Measurements from ENCODE around the gene ZSCAN30.

The ZSCAN30 gene

DNA sequence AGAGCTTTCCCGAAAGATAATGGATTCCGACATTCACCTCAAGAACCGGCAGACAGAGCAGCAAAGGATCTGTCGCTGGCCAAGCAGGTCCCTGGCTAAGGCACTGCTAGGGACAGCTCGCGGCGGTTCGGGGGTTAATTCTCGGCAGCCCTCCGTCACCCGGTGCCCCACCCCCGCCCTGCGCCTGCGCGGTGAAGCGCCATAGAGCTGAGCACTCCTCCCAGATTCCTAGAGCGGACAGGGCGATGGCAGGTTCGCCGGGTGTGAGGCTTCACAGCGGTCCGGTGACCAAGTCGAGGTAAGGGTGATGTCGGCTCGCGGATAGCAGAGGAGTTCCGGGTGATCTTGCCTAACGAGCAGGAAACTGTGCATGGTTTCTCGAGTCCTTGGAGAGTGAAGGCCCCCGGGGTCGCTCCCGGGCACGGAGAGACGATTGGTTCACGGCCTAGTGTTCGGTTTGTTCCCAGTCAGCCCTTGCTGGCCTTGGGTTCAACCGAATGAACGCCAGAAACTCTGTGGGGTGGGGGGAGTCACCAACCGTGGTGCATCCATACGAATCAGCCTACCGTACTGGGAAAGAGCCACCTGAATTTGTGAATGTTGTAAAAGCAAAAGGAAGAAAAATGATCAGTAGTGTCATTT is at the start of gene ZSCAN30:
ZSCAN30 (minus strand) TSS at position 136 of the 642 bp plus-strand sequence. CDS start 25,877 bp downstream, outside the sequence.
- Histone ChIP-seq H3K36me3 (ENCODE audit: control insufficient read depth in 2 of 2, insufficient read depth in 2 of 2, low read length in 2 of 2) (no peaks in the 10 kb centered on the region), H3K4me1 (ENCODE audit: control insufficient read depth, insufficient read depth, low read length) (peaks cover 13% of the 10 kb centered on the region), H3K4me3 (ENCODE audit: low read length in 2 of 2) (peak within 1 kb of the TSS; percentile 94 to 97), H3K27ac (ENCODE audit: low read length) (peak within 1 kb of the TSS; percentile 76), H3K9me3 (ENCODE audit: control insufficient read depth in 2 of 2, low read length in 2 of 2) (no peaks in the 10 kb centered on the region), H3K9ac (ENCODE audit: low read length in 2 of 2) (peak within 1 kb of the TSS; percentile 96 to 99), H3K27me3 (ENCODE audit: control insufficient read depth in 1 of 2, insufficient read depth in 2 of 2, low read length in 2 of 2) (no peaks in the 10 kb centered on the region)

DNA sequence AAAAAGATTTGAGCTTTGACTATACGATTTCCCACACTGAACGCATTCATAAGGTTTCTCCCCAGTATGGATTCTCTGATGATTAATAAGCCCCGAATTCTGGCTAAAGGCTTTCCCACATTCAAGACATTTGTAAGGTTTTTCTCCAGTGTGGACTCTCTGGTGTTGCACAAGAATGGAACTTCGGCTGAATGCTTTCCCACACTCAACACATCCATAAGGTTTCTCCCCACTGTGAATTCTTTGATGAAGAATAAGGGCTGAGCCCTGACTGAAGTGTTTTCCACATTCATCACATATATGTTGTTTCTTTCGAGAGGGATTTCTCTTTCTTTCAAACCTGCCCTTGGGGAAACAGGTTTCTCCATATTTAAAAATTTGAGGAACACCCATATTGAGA is 47.3 kb upstream of the ZSCAN30 start:
- Histone ChIP-seq H3K4me3 (ENCODE audit: low read length in 2 of 2) (no peak overlapping the region), H3K9ac (ENCODE audit: low read length in 2 of 2) (no peak overlapping the region), H3K9me3 (ENCODE audit: control insufficient read depth in 2 of 2, low read length in 2 of 2) (no peaks in the 10 kb centered on the region), H3K36me3 (ENCODE audit: control insufficient read depth in 2 of 2, insufficient read depth in 2 of 2, low read length in 2 of 2) (peaks cover 52 to 70% of the 10 kb centered on the region in 2 donors), H3K27ac (ENCODE audit: low read length) (no peak overlapping the region), H3K27me3 (ENCODE audit: control insufficient read depth in 1 of 2, insufficient read depth in 2 of 2, low read length in 2 of 2) (no peaks in the 10 kb centered on the region), H3K4me1 (ENCODE audit: control insufficient read depth, insufficient read depth, low read length) (no peaks in the 10 kb centered on the region)

DNA sequence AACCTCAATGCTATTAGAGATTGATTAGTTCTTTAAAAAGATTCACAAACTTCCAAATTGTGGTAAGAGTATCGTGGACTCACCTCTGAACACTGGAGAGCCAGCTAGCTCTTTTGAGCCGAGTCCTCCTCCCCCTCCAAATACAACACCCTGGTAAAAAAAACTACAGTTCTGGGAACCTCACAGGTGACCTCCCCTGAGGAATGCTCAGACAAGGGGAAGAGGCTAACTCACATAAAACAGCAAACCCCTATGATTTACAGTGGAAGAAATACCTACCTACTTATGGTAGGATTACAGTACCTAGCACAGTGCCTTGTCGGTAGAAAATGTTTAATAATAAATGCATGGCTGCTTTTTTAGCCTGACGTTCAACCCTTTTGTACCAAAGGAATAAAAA is 45.8 kb upstream of the ZSCAN30 start:
- H3K27me3 ChIP-seq (ENCODE audit: control insufficient read depth in 1 of 2, insufficient read depth in 2 of 2, low read length in 2 of 2): no peaks in the 10 kb centered on the region
- no peak overlapping the region for H3K27ac ChIP-seq (ENCODE audit: low read length)
- H3K4me1 ChIP-seq (ENCODE audit: control insufficient read depth, insufficient read depth, low read length): no peaks in the 10 kb centered on the region
- H3K9me3 ChIP-seq (ENCODE audit: control insufficient read depth in 2 of 2, low read length in 2 of 2): no peaks in the 10 kb centered on the region
- no peak overlapping the region for H3K9ac ChIP-seq (ENCODE audit: low read length in 2 of 2)
- H3K36me3 ChIP-seq (ENCODE audit: control insufficient read depth in 2 of 2, insufficient read depth in 2 of 2, low read length in 2 of 2): peaks cover 60 to 77% of the 10 kb centered on the region in 2 donors
- H3K4me3 ChIP-seq (ENCODE audit: low read length in 2 of 2): no peak overlapping the region

DNA sequence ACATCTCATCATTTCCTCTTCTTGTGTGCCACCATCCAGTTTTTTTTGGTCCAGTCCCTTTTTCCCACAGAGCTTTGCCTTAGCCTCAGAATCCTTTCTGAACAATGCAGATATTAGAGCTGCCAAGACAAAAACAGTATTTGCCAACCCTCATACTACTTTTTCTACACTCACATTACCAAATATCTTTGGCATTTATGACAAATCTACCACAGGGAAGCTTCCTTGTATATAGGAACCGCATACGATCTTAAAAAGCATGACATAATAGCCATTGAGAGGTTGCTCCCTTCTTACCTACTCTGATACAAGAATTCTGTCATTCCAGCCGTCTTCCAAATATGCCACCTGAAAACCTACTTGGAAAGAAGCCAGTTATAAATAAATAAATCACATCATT is 44.8 kb upstream of the ZSCAN30 start:
- Histone ChIP-seq H3K4me1 (ENCODE audit: control insufficient read depth, insufficient read depth, low read length) (no peaks in the 10 kb centered on the region), H3K36me3 (ENCODE audit: control insufficient read depth in 2 of 2, insufficient read depth in 2 of 2, low read length in 2 of 2) (peaks cover 55 to 73% of the 10 kb centered on the region in 2 donors)

DNA sequence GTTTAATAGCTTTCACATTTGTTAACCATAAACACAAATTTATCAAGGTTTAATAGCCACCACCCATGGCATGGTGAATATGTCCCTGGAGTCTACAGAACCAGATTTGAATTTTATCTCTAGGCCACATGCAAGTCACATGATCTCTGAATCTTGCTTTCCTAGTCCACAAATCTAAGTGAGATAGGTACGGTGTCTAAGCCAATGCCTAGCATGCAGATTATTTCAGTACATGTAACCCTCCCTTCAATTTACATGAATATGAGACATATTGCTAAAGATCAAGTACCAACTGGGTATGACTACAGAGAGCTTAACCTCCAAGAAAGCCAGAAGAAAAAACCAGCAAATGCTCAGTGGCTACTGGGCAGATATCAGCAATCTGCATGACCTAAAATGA is 44.2 kb upstream of the ZSCAN30 start:
- Histone ChIP-seq H3K9ac (ENCODE audit: low read length in 2 of 2) (no peak overlapping the region), H3K36me3 (ENCODE audit: control insufficient read depth in 2 of 2, insufficient read depth in 2 of 2, low read length in 2 of 2) (peaks cover 49 to 67% of the 10 kb centered on the region in 2 donors), H3K4me3 (ENCODE audit: low read length in 2 of 2) (no peak overlapping the region), H3K27ac (ENCODE audit: low read length) (no peak overlapping the region), H3K9me3 (ENCODE audit: control insufficient read depth in 2 of 2, low read length in 2 of 2) (no peaks in the 10 kb centered on the region), H3K4me1 (ENCODE audit: control insufficient read depth, insufficient read depth, low read length) (no peaks in the 10 kb centered on the region), H3K27me3 (ENCODE audit: control insufficient read depth in 1 of 2, insufficient read depth in 2 of 2, low read length in 2 of 2) (no peaks in the 10 kb centered on the region)

More for the DNA sequence above, 44.8 kb upstream of the ZSCAN30 start:
- no peak overlapping the region for H3K4me3 ChIP-seq (ENCODE audit: low read length in 2 of 2)
- no peaks in the 10 kb centered on the region for H3K9me3 ChIP-seq (ENCODE audit: control insufficient read depth in 2 of 2, low read length in 2 of 2)
- H3K27me3 ChIP-seq (ENCODE audit: control insufficient read depth in 1 of 2, insufficient read depth in 2 of 2, low read length in 2 of 2): no peaks in the 10 kb centered on the region
- H3K27ac ChIP-seq (ENCODE audit: low read length): no peak overlapping the region
- no peak overlapping the region for H3K9ac ChIP-seq (ENCODE audit: low read length in 2 of 2)

DNA sequence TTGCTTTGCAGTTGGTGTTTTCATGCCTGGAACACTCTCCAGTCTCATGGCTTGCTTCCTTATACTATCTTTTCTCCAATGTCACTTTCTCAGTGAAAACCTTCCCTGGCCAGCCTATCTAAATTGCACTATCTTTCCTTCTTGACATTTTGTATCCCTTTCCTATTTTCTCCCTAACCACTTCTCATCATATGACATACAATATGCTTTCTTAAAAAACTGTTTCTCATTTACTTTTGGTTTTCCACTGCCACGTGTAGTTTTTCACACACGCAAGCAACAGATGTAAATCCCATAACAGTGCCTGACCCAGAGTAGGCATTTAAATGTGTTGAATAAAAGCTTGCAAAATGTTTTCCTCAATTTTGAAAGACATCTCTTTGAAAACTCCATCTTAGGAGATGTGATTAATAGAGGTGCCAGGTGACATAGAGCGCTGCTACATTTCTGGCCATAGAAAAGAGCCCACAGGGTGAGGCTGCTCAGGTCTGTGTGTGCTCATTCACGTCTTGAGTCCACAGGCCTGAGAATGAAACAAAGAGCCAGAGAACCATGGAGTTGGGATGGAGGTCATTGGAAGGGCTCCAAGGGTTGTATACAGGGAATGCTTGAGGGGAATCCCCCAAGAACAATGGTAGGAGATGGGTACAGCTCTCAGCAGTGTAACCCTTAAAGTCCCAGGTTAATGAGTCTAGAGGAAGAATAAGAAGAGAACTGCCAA is 41.5 kb upstream of the ZSCAN30 start:
- Histone ChIP-seq H3K27me3 (ENCODE audit: control insufficient read depth in 1 of 2, insufficient read depth in 2 of 2, low read length in 2 of 2) (no peaks in the 10 kb centered on the region), H3K27ac (ENCODE audit: low read length) (no peak overlapping the region), H3K9ac (ENCODE audit: low read length in 2 of 2) (no peak overlapping the region), H3K4me3 (ENCODE audit: low read length in 2 of 2) (no peak overlapping the region), H3K4me1 (ENCODE audit: control insufficient read depth, insufficient read depth, low read length) (no peaks in the 10 kb centered on the region), H3K36me3 (ENCODE audit: control insufficient read depth in 2 of 2, insufficient read depth in 2 of 2, low read length in 2 of 2) (peaks cover 29 to 44% of the 10 kb centered on the region in 2 donors), H3K9me3 (ENCODE audit: control insufficient read depth in 2 of 2, low read length in 2 of 2) (no peaks in the 10 kb centered on the region)

DNA sequence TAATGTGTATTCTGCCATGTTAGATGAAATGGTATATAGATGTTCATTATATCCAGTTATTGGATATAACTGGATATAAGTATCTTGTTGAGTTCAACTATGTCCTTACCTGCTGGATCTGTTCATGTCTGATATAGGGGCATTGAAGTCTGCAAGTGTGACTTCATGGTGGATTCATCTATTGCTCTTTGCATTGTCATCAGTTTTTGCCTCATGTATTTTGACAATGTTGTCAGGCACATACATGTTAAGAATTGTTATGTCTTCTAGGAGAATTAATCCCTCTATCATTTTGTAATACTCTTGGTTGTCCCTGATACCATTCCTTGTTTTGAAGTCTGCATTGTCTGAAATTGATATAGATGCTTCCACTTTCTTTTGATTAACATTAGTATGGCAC is 38.8 kb upstream of the ZSCAN30 start:
- H3K4me3 ChIP-seq (ENCODE audit: low read length in 2 of 2): no peak overlapping the region
- H3K36me3 ChIP-seq (ENCODE audit: control insufficient read depth in 2 of 2, insufficient read depth in 2 of 2, low read length in 2 of 2): peaks cover 14 to 24% of the 10 kb centered on the region in 2 donors
- H3K27ac ChIP-seq (ENCODE audit: low read length): no peak overlapping the region
- H3K9ac ChIP-seq (ENCODE audit: low read length in 2 of 2): no peak overlapping the region
- no peaks in the 10 kb centered on the region for H3K4me1 ChIP-seq (ENCODE audit: control insufficient read depth, insufficient read depth, low read length)
- no peaks in the 10 kb centered on the region for H3K9me3 ChIP-seq (ENCODE audit: control insufficient read depth in 2 of 2, low read length in 2 of 2)
- no peaks in the 10 kb centered on the region for H3K27me3 ChIP-seq (ENCODE audit: control insufficient read depth in 1 of 2, insufficient read depth in 2 of 2, low read length in 2 of 2)

DNA sequence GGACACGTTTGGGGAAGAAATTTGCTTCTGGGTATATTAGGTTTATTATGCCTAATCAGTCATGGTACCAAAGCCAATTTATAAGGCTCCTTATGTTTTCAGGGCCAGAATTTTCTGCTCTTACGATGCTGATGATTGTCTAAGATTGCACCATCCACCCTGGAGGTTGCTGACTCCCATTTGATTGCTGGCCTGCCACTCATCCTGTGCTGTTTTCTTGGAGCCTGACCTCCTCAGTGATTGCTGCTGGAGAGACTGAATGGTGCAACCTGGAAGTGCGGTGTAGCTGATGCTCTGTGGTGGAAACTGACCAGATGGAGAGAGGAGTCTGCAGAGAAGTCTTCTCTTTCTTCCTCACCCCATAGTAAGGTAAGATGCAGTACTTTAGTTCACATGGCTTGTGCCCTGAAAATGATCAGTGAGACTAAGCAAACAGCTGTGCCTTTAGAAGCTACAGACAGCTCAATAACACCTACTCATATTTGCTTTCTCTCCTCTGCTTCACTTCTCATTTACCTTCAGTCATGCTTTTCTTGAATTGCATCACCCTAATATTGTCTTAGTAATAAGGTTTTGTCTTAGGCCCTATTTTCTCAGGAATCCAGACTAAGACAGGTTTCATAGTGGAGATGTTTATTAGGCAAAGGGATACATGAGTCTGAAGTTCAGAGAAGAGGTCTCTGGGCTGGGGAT is 36.8 kb upstream of the ZSCAN30 start:
- Histone ChIP-seq H3K4me1 (ENCODE audit: control insufficient read depth, insufficient read depth, low read length) (no peaks in the 10 kb centered on the region), H3K27ac (ENCODE audit: low read length) (no peak overlapping the region), H3K4me3 (ENCODE audit: low read length in 2 of 2) (no peak overlapping the region), H3K27me3 (ENCODE audit: control insufficient read depth in 1 of 2, insufficient read depth in 2 of 2, low read length in 2 of 2) (no peaks in the 10 kb centered on the region), H3K9me3 (ENCODE audit: control insufficient read depth in 2 of 2, low read length in 2 of 2) (no peaks in the 10 kb centered on the region), H3K36me3 (ENCODE audit: control insufficient read depth in 2 of 2, insufficient read depth in 2 of 2, low read length in 2 of 2) (peaks cover 5% of the 10 kb centered on the region in 2 donors), H3K9ac (ENCODE audit: low read length in 2 of 2) (no peak overlapping the region)

DNA sequence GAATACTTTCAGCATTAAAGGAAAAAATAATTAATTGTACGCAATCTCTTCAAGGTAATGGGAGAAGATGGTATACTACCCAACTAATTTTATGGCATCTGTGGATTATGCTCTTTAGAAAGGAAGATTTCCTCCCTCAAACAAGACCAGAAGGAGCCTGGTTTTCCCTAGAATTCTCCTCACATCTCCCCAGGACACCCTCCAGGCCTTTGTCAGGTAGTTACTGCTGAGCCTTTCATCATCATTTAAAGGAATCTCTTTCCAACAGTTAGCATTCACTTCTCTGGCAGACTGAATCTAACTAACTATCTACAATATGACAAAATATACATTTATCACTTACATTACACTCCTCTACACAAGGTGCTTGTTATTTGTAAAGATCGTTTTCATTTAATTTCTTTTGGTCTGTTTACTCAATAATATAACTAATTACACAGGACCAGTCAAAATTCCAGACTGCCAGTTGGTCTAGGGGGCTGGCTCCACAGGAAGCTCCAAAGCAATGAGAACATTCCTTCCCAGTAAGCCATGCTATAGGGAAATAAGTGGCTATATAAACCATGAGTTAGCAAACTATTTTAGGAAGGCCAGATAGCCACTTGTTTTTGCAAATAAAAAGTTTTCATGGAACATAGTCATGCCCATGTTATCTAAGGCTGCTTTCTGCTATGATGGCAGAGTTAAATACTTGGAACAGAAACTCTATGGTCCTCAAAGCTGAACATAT is 35.1 kb upstream of the ZSCAN30 start:
- Histone ChIP-seq H3K4me3 (ENCODE audit: low read length in 2 of 2) (no peak overlapping the region), H3K9ac (ENCODE audit: low read length in 2 of 2) (no peak overlapping the region), H3K36me3 (ENCODE audit: control insufficient read depth in 2 of 2, insufficient read depth in 2 of 2, low read length in 2 of 2) (no peaks in the 10 kb centered on the region), H3K9me3 (ENCODE audit: control insufficient read depth in 2 of 2, low read length in 2 of 2) (no peaks in the 10 kb centered on the region), H3K27ac (ENCODE audit: low read length) (no peak overlapping the region), H3K4me1 (ENCODE audit: control insufficient read depth, insufficient read depth, low read length) (no peaks in the 10 kb centered on the region), H3K27me3 (ENCODE audit: control insufficient read depth in 1 of 2, insufficient read depth in 2 of 2, low read length in 2 of 2) (no peaks in the 10 kb centered on the region)
